Type B pancreatic cell (in vitro differentiated cells): ENCODE data around the gene OAS2. TPM values are rescaled to one million over a fixed set of nuclear protein-coding genes. Genes with fewer than 3 reads are reported as not detected.

ENCODE experiments used
- DNase-seq: peaks from one replicate; pipeline ENCODE4 v3.0.0; 2021; ENCODE audit warnings: mixed read lengths; ENCODE audit not compliant: unreplicated experiment; ENCODE audit errors: extremely low spot score
- H3K27ac Mint-ChIP-seq: 2 replicates; pipeline ENCODE4 v1.8.0; 2021; ENCODE audit warnings: mild to moderate bottlenecking, mixed read lengths
- H3K27me3 Mint-ChIP-seq: 2 replicates; pipeline ENCODE4 v1.8.0; 2021; ENCODE audit warnings: mixed read lengths
- H3K36me3 Mint-ChIP-seq: 2 replicates; pipeline ENCODE4 v1.8.0; 2021; ENCODE audit warnings: mixed read lengths
- H3K4me1 Mint-ChIP-seq: one replicate; pipeline ENCODE4 v1.8.0; 2021; ENCODE audit warnings: mixed read lengths; ENCODE audit not compliant: unreplicated experiment
- H3K4me3 Mint-ChIP-seq: 2 replicates; pipeline ENCODE4 v1.8.0; 2021; ENCODE audit warnings: mild to moderate bottlenecking, mixed read lengths
- H3K9me3 Mint-ChIP-seq: 2 replicates; pipeline ENCODE4 v1.8.0; 2021; ENCODE audit warnings: mixed read lengths
- total RNA-seq: library from RNA; stranded (reverse); gene quantifications from 2 replicates; pipeline ENCODE4 v1.2.1, GENCODE V29; 2021; ENCODE audit warnings: low replicate concordance
- TF ChIP-seq, protein P1 (sequence below): fragments of 200-600 bp; sonication (generic); conservative IDR thresholded peaks from 2 replicates; pipeline ENCODE4 v1.5.0; 2021; ENCODE audit warnings: antibody characterized with exemption, mild to moderate bottlenecking

Gene OAS2
- total RNA-seq, 1 donor from 2014 or later = 1.8 TPM

DNA sequence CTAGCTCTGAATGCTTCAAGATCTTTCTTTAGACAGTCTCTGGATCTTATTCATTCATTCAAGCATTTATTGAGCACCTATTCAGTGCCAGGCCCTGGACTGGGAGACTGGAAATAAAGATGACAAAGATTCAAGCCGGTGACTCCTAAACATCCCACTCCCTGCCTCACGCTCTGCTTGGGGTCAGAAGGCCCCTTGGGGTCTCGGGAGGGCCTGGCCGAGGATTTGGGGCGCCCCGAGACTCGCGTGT lies 78.0 kb downstream of the OAS2 start:
- H3K36me3 Mint-ChIP-seq = no peaks in the 10 kb centered on the region
- H3K9me3 Mint-ChIP-seq = no peaks in the 10 kb centered on the region
- no peak overlapping the region for H3K27ac Mint-ChIP-seq

DNA sequence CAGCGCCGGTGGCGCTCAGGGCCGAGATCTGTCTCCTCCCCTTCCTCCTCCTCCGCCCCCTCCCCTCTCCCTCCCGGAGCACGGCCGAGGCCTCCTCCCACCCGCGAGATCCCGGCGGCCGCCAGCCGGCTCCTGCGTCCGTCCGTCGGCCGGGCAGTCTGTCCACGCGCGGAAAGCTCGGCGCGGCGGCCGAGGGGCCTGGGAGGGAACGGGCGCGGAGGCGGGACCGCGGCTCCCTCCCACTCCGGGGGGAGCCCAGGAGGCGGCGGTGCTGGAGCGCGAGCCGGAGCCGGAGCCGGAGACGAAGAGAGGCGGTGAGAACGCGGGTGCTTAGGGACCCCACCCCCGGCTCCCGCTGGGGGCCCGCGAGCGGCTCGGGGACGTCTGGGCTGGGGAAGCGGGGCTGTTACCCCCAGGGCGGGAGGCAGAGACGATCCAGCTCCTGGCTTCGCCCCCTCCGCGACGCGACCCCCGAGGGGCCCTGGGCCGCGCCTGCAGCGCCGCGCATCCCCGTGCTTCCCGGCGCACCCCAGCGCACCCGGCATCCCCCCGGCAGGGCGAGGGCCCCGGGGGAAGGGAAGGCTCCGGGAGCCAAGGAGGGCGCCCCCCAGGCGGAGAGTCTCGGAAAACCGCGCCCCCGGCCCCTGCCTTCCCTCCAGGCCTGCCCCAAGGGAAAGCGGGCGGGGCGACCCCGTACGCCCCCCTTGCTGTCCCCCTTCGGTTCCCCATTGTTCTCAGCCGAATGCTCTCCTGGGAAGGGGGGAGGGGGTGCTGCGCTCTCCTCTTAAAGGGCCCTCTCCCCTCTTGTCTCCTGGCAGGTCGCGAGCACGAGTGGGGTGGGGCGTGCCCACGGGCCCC lies 78.5 kb downstream of the OAS2 start, which contains the start of gene DTX1:
DTX1 (plus strand) TSS at position 100 of the 858 bp plus-strand sequence. CDS start 1,463 bp downstream, outside the sequence.
- TF ChIP-seq, protein P1, sequence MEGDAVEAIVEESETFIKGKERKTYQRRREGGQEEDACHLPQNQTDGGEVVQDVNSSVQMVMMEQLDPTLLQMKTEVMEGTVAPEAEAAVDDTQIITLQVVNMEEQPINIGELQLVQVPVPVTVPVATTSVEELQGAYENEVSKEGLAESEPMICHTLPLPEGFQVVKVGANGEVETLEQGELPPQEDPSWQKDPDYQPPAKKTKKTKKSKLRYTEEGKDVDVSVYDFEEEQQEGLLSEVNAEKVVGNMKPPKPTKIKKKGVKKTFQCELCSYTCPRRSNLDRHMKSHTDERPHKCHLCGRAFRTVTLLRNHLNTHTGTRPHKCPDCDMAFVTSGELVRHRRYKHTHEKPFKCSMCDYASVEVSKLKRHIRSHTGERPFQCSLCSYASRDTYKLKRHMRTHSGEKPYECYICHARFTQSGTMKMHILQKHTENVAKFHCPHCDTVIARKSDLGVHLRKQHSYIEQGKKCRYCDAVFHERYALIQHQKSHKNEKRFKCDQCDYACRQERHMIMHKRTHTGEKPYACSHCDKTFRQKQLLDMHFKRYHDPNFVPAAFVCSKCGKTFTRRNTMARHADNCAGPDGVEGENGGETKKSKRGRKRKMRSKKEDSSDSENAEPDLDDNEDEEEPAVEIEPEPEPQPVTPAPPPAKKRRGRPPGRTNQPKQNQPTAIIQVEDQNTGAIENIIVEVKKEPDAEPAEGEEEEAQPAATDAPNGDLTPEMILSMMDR = no peak
- no peak within 1 kb of the TSS for H3K27ac Mint-ChIP-seq
- H3K9me3 Mint-ChIP-seq = no peaks in the 10 kb centered on the region
- H3K4me1 Mint-ChIP-seq = no peaks in the 10 kb centered on the region
- H3K4me3 Mint-ChIP-seq = peak within 1 kb of the TSS; percentile 66
- H3K36me3 Mint-ChIP-seq = no peaks in the 10 kb centered on the region
- peaks cover 52% of the 10 kb centered on the region for H3K27me3 Mint-ChIP-seq
- DNase-seq = no peak

More for the DNA sequence above, 78.0 kb downstream of the OAS2 start:
- DNase-seq = no peak
- H3K4me3 Mint-ChIP-seq = peak overlapping the region; percentile 66
- H3K4me1 Mint-ChIP-seq = no peaks in the 10 kb centered on the region
- TF ChIP-seq, protein P1 = no peak
- peaks cover 58% of the 10 kb centered on the region for H3K27me3 Mint-ChIP-seq

DNA sequence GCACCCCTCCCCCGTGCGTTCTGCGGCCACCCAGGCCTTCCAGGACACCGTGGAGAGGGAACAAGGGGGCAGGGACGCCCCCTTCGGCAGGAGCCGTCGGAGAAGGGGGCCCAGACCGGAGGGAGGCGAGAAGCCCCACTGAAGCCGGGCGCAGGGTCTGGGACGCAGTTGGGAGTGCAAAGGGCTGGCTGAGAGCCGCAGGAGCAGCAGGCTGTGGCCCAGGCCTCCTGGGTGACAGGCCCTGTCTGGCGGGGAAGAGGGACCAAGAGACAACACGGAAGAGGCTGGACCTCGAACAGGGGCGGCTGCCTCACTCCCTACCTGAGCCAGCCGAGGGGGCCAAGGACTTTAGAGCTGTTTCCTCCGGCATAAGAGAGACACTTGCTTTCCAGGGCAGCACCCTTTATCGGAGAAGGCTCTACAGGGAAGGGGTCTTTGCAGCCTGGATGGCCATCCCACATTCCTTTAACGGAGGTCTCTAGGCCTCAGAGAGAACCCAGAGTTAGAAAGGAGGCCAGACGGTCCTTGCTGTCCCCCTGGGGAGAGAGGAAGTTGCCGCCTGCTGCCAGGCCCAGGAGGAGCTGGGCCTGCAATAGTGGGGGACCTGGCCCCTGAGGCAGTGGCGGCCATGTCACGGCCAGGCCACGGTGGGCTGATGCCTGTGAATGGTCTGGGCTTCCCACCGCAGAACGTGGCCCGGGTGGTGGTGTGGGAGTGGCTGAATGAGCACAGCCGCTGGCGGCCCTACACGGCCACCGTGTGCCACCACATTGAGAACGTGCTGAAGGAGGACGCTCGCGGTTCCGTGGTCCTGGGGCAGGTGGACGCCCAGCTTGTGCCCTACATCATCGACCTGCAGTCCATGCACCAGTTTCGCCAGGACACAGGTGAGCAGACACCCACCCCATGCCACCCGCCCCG lies 79.5 kb downstream of the OAS2 start:
- Mint-ChIP-seq H3K4me3 (no peak overlapping the region), H3K4me1 (peaks cover 6% of the 10 kb centered on the region), H3K27me3 (peaks cover 51% of the 10 kb centered on the region), H3K27ac (no peak overlapping the region), H3K36me3 (no peaks in the 10 kb centered on the region), H3K9me3 (no peaks in the 10 kb centered on the region)
- DNase-seq = no peak
- TF ChIP-seq, protein P1 = no peak

DNA sequence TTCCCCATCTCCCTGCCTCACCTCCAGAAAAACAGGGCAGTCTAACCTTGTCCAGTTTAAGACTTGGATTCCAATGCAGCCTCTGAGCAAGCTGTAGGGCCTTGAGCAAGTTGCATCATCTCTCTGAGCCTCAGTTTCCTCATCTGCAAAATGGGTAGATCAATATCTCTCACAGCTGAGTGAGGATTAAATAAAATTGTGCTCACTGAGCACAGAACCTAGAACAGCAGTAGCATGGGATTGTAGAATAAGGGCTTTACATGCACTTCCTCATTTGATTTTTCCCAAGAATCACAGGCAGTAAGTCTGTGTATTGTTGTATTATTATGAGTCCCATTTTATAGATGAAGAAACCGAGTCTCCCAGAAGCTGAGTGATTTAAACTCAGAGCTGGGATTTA lies 80.2 kb downstream of the OAS2 start:
- TF ChIP-seq, protein P1 = no peak
- Mint-ChIP-seq H3K9me3 (no peaks in the 10 kb centered on the region), H3K36me3 (no peaks in the 10 kb centered on the region), H3K4me3 (no peak overlapping the region), H3K4me1 (peaks cover 6% of the 10 kb centered on the region), H3K27ac (no peak overlapping the region), H3K27me3 (peaks cover 45% of the 10 kb centered on the region)
- no peak for DNase-seq

DNA sequence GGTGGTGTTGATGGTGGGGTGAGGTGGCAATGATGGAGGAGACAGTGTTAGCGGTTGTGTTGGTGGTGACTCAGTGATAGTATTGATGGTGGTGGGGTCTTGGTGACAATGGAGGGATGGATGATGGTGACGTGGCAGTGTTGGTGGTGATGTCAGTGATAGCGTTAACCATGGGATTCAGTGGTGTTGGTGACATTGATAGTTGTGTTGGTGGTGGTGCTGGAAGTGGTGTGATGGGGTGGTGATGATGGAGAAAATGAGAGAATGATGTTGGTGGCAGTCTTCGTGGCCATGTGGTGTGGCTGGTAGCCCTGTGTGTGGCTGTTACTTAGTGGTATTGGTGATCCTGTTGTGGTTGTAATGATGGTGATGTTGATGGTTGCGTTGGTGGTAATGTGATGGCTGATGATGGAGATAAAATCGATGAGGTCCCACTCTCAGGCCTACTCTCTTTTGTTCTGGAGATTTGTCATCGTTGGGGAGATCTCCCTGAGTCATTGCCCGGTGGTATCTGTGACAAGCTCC lies 80.8 kb downstream of the OAS2 start:
- no peak for DNase-seq
- peaks cover 40% of the 10 kb centered on the region for H3K27me3 Mint-ChIP-seq
- TF ChIP-seq, protein P1 = no peak
- no peak overlapping the region for H3K4me3 Mint-ChIP-seq
- no peaks in the 10 kb centered on the region for H3K9me3 Mint-ChIP-seq
- no peaks in the 10 kb centered on the region for H3K36me3 Mint-ChIP-seq
- no peak overlapping the region for H3K27ac Mint-ChIP-seq
- H3K4me1 Mint-ChIP-seq = peaks cover 6% of the 10 kb centered on the region
